Activated naive CD4-positive, alpha-beta T cell treated with anti-CD3 and anti-CD28 coated beads for 36 hours (primary cell): Measurements from ENCODE around the gene ATG9B. TPM values are rescaled to one million over a fixed set of nuclear protein-coding genes. Genes with fewer than 3 reads are reported as not detected.

Experiments used
- CTCF ChIA-PET: fragments of 350-600 bp; sonication (Branson Sonifier 250); formaldehyde crosslinking; loops from one replicate; lab custom pipeline; 2021; ENCODE audit warnings: antibody characterized with exemption; lab: Charles Lee
- DNase-seq: peaks from one replicate; pipeline ENCODE4 v3.0.0-alpha.2; 2020
- H3K27ac Mint-ChIP-seq: one replicate; pipeline ENCODE4 v1.8.0; 2021; ENCODE audit warnings: mild to moderate bottlenecking, mixed read lengths
- H3K27me3 Mint-ChIP-seq: one replicate; pipeline ENCODE4 v1.8.0; 2021; ENCODE audit warnings: low read depth, mixed read lengths
- H3K36me3 Mint-ChIP-seq: one replicate; pipeline ENCODE4 v1.8.0; 2021; ENCODE audit warnings: low read depth, mixed read lengths
- H3K4me1 Mint-ChIP-seq: one replicate; pipeline ENCODE4 v1.8.0; 2021; ENCODE audit warnings: low read depth, mixed read lengths
- H3K4me3 Mint-ChIP-seq: one replicate; pipeline ENCODE4 v1.8.0; 2021; ENCODE audit warnings: mild to moderate bottlenecking, moderate library complexity, mixed read lengths
- H3K9me3 Mint-ChIP-seq: one replicate; pipeline ENCODE4 v1.8.0; 2021; ENCODE audit warnings: mixed read lengths
- intact Hi-C: fragments of 100-400 bp; cut with micrococcal nuclease; formaldehyde crosslinking; loops from one replicate; pipeline ENCODE4 v1.15.1; 2023
- total RNA-seq, 2 experiments: library from RNA; stranded (reverse); gene quantifications; one replicate each; pipeline ENCODE4 v1.2.3, GENCODE V29; 2021

ATG9B gene, protein sequence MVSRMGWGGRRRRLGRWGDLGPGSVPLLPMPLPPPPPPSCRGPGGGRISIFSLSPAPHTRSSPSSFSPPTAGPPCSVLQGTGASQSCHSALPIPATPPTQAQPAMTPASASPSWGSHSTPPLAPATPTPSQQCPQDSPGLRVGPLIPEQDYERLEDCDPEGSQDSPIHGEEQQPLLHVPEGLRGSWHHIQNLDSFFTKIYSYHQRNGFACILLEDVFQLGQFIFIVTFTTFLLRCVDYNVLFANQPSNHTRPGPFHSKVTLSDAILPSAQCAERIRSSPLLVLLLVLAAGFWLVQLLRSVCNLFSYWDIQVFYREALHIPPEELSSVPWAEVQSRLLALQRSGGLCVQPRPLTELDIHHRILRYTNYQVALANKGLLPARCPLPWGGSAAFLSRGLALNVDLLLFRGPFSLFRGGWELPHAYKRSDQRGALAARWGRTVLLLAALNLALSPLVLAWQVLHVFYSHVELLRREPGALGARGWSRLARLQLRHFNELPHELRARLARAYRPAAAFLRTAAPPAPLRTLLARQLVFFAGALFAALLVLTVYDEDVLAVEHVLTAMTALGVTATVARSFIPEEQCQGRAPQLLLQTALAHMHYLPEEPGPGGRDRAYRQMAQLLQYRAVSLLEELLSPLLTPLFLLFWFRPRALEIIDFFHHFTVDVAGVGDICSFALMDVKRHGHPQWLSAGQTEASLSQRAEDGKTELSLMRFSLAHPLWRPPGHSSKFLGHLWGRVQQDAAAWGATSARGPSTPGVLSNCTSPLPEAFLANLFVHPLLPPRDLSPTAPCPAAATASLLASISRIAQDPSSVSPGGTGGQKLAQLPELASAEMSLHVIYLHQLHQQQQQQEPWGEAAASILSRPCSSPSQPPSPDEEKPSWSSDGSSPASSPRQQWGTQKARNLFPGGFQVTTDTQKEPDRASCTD
- 1 to 10 TPM; 2.8 to 4.0 TPM for total RNA-seq

DNA sequence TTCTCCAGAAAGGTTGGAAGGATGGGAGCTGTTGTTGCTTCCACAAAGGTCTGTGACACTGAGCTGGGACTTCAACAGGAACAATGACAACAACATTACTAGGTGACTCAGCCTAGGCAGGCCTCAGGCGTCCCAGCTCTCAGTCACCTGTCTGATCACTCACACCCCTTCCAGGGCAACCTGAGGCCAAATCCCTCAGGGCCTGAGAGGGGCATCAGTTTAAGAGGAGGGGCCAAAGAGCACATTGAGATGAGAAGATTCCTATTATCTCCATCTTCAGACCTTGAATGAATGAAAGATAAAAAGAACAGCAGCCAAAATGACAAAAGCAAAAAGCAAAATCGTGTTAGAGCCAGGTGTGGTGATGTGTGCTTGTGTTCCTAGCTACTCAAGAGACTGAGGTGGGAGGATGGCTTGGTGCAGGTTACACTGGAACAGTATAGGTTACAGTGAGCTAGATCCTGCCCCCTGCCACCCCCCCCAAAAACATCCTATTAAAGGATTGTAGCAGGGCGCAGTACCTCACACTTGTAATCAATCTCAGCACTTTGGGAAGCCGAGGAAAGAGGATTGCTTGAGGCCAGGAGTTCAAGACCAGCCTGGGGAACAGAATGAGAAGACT lies at the start of gene ATG9B:
Gene ATG9B (minus strand): TSS at position 60 of the 622 bp plus-strand sequence. CDS start 71 bp downstream, outside the sequence.
- Mint-ChIP-seq H3K9me3 (no peaks in the 10 kb centered on the region), H3K27ac (no peak within 1 kb of the TSS), H3K27me3 (peaks cover under 1% of the 10 kb centered on the region), H3K4me3 (no peak within 1 kb of the TSS), H3K36me3 (peaks cover 2% of the 10 kb centered on the region), H3K4me1 (peaks cover 16% of the 10 kb centered on the region)
- no peak for DNase-seq
- CTCF ChIA-PET = interaction anchor here (0.9 kb wide), 1 partner anchor 16 kb away, joined by 3 read pairs; no protein-coding TSS in a partner anchor
- intact Hi-C loops = no loop called here

DNA sequence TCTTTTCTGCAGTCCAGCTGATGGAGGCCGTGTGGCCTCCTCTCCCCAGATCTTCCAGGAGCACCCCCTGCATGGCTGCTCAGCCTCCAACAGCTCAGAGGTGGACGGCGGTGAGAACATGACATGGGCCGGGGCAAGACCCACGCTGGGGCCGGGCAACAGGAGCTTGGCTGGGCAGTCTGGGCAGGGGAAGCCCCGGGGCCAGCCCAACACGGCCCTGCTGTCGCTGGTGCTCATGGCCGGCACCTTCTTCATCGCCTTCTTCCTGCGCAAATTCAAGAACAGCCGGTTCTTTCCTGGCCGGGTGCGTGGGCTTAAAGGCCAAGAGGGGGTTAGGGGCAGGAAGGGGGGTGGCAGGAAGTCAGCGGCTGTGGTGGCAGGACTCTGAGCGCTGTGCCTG lies 49.7 kb upstream of the ATG9B start:
- H3K27ac Mint-ChIP-seq = no peak overlapping the region
- peaks cover 7% of the 10 kb centered on the region for H3K36me3 Mint-ChIP-seq
- peaks cover 8% of the 10 kb centered on the region for H3K4me1 Mint-ChIP-seq
- intact Hi-C loops = no loop called here
- no peaks in the 10 kb centered on the region for H3K9me3 Mint-ChIP-seq
- H3K27me3 Mint-ChIP-seq = no peaks in the 10 kb centered on the region
- no peak overlapping the region for H3K4me3 Mint-ChIP-seq
- DNase-seq = no peak
- CTCF ChIA-PET = interaction anchor here (2.2 kb wide), 1 partner anchor 14 kb away, joined by 9 read pairs; no protein-coding TSS in a partner anchor

DNA sequence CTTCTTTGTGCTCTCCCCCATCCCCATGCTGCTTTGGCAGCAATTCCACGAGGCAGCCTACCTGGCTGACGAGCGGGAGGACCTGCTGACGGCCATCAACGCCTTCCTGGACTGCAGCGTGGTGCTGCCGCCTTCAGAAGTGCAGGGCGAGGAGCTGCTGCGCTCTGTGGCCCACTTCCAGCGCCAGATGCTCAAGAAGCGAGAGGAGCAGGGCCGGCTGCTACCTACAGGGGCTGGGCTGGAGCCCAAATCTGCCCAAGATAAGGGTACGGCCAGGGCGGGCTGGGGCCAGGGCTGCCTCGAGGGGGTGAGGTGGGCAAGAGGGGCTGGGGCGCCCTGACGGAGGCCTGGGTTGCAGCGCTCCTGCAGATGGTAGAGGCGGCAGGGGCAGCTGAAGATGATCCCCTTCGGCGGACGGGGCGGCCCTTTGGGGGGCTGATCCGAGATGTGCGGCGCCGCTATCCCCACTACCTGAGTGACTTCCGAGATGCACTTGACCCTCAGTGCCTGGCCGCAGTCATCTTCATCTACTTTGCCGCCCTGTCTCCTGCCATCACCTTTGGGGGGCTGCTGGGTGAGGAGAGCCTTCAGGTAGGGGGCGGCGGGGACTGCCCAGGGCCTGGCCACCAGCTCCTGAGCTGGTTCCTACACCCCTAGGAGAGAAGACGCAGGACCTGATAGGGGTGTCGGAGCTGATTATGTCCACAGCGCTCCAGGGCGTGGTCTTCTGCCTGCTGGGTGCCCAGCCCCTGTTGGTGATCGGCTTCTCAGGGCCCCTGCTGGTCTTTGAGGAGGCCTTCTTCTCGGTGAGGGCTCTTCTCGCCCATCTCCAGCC lies 47.0 kb upstream of the ATG9B start:
- no peaks in the 10 kb centered on the region for H3K27me3 Mint-ChIP-seq
- H3K4me3 Mint-ChIP-seq = no peak overlapping the region
- no peaks in the 10 kb centered on the region for H3K4me1 Mint-ChIP-seq
- H3K36me3 Mint-ChIP-seq = peaks cover 9% of the 10 kb centered on the region
- no peak overlapping the region for H3K27ac Mint-ChIP-seq
- CTCF ChIA-PET = no interaction called here
- no peak for DNase-seq
- intact Hi-C loops = no loop called here
- H3K9me3 Mint-ChIP-seq = no peaks in the 10 kb centered on the region

DNA sequence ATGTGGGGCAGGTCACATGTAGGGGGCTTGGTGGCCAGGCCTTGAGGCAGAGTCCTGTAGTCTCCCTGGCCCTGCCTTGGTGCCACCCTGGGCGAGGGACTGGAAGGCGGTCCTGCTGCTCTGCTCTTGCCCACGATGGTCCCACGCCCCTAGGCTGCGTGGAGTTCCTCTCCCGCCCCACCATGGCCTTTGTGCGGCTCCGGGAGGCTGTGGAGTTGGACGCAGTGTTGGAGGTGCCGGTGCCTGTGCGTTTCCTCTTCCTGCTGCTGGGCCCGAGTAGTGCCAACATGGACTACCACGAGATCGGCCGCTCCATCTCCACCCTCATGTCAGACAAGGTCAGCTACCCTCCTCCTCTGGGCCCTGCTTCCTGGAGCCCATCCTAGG lies 46.3 kb upstream of the ATG9B start:
- no peaks in the 10 kb centered on the region for H3K27me3 Mint-ChIP-seq
- no peak overlapping the region for H3K27ac Mint-ChIP-seq
- intact Hi-C loops = no loop called here
- H3K36me3 Mint-ChIP-seq = peaks cover 9% of the 10 kb centered on the region
- CTCF ChIA-PET = no interaction called here
- no peaks in the 10 kb centered on the region for H3K9me3 Mint-ChIP-seq
- no peak overlapping the region for H3K4me3 Mint-ChIP-seq
- no peaks in the 10 kb centered on the region for H3K4me1 Mint-ChIP-seq
- no peak for DNase-seq

DNA sequence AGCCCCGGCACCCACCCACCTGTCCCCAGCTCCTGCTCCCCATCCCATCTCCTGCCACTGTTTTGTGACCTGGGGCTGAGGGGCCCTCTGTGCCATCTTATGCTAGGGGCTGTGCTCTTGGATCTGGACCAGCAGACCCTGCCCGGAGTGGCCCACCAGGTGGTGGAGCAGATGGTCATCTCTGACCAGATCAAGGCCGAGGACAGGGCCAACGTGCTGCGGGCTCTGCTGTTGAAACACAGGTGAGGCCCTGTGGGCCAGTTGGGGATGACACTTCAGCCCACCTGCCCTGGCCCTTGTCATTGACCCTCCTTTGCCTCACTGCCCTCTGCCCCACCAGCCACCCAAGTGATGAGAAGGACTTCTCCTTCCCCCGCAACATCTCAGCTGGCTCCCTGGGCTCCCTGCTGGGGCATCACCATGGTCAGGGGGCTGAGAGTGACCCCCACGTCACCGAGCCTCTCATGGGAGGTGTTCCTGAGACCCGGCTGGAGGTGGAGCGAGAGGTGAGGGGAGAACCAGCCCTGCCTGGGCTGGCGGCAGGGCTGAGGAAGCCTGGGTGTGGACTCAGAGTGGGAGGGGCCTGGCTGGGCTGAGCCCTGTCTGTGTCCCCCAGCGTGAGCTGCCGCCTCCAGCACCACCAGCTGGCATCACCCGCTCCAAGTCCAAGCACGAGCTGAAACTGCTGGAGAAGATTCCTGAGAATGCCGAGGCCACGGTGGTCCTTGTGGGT lies 45.7 kb upstream of the ATG9B start:
- Mint-ChIP-seq H3K27ac (no peak overlapping the region), H3K27me3 (no peaks in the 10 kb centered on the region), H3K4me3 (no peak overlapping the region), H3K36me3 (peaks cover 11% of the 10 kb centered on the region), H3K9me3 (no peaks in the 10 kb centered on the region), H3K4me1 (no peaks in the 10 kb centered on the region)
- intact Hi-C loops = no loop called here
- CTCF ChIA-PET = no interaction called here
- DNase-seq = no peak

DNA sequence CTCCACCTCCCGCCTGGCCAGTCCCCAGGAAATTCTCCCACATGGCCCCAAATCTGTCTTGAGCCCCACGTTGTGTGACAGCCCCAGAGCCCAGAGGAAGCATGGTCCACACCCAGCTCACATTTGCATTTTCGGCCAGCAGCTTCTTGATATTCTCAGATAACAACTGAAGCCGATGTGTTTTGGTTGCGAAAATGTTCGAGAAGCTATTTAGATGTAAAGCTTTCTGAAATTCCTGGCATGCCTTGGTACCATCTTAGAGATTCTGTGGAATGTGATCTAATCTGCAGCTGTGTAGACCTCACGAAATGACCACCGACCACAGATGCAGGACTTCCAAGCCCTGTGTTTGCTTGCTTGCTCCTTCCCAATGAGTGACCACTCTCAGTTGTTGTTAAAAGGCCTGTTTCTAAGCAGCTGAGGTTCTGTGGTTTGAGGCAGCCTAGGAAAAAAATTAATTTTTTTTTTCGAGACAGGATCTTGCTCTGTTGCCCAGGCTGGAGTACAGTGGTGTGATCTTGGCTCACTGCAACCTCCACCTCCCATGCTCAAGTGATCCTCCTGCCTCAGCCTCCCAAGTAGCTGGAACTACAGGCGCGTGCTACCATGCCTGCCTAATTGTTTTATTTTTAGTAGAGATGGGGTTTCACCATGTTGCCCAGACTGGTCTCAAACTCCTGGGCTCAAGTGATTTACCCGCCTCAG lies 43.9 kb upstream of the ATG9B start:
- intact Hi-C loops = no loop called here
- Mint-ChIP-seq H3K36me3 (peaks cover 9% of the 10 kb centered on the region), H3K4me3 (no peak overlapping the region), H3K27me3 (no peaks in the 10 kb centered on the region), H3K4me1 (no peaks in the 10 kb centered on the region), H3K9me3 (no peaks in the 10 kb centered on the region), H3K27ac (no peak overlapping the region)
- no peak for DNase-seq
- CTCF ChIA-PET = interaction anchor here (0.6 to 1.6 kb wide), 2 partner anchors 26 to 995 kb away, joined by 3 read pairs; no protein-coding TSS in a partner anchor

DNA sequence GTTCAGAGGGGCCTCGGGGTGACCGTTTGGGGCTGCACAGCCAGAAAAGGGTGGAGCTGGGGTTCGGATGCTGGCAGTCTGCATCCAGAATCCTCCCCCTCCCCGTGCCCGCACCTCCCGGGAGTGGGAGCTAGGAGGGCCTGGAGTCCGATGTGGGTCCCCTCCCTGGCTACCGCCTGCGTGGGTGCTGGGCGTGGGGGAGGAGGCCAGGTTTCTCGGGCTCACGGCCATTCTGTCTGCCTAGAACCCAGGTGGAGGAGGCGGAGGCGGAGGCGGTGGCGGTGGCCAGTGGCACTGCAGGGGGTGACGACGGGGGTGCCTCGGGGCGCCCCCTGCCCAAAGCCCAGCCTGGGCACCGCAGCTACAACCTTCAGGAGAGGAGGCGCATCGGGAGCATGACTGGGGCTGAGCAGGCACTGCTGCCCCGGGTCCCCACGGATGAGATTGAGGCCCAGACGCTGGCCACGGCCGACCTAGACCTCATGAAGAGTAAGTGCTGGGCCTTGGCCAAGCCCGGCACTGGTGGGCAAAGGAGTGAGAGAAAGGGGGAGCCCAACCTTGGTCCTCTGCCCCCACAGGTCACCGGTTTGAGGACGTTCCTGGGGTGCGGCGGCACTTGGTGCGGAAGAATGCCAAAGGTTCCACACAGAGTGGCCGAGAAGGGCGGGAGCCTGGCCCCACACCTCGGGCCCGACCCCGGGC lies 42.1 kb upstream of the ATG9B start:
- no peak for DNase-seq
- no peaks in the 10 kb centered on the region for H3K27me3 Mint-ChIP-seq
- H3K4me1 Mint-ChIP-seq = peaks cover 3% of the 10 kb centered on the region
- no peak overlapping the region for H3K4me3 Mint-ChIP-seq
- H3K27ac Mint-ChIP-seq = no peak overlapping the region
- H3K9me3 Mint-ChIP-seq = no peaks in the 10 kb centered on the region
- peaks cover 9% of the 10 kb centered on the region for H3K36me3 Mint-ChIP-seq
- CTCF ChIA-PET = interaction anchor here (1.6 kb wide), 1 partner anchor 28 kb away, joined by 3 read pairs; no protein-coding TSS in a partner anchor
- intact Hi-C loops = no loop called here

DNA sequence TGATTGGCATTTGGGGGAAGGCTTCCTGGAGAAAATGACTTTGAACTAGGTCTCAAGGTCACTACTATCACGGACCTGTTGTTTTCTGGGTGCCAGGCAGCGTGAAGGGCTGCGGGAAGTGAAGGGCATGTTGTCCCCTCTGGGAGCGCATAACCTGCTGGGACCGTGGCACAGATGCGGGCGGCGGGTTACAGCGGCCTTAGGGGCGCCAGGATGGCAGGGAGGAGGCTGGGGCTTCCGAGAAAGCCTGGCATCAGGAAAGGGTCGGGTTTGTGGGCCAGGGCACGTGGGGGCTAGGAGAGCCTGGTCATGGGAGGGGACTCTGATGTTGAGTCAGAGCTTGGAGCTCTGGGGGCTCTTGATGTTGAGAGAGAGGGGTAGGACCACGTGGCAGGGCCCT lies 41.2 kb upstream of the ATG9B start:
- no peak for DNase-seq
- intact Hi-C loops = no loop called here
- Mint-ChIP-seq H3K27ac (no peak overlapping the region), H3K4me3 (no peak overlapping the region), H3K27me3 (no peaks in the 10 kb centered on the region), H3K9me3 (no peaks in the 10 kb centered on the region), H3K4me1 (peaks cover 11% of the 10 kb centered on the region), H3K36me3 (peaks cover 6% of the 10 kb centered on the region)
- CTCF ChIA-PET = no interaction called here

DNA sequence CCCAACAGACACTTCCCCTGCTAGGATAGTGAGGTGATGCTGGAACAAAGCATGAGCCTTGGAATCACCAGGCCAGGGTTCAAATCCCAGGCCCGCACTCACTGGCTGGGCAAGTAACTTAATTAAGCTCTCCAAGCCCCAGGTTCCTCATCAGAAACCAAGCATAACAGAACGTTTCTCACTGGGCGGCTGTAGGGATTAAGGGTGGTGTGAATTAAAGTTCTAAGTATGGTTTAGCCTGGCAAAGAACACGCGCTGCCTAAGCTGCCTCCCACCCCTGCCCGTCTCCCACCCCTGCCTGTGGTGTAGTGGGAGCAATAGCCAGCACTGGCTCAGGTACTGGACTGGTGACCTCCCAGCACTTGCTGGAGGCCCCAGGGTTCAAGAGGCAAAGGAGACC lies 40.7 kb upstream of the ATG9B start:
- no peaks in the 10 kb centered on the region for H3K27me3 Mint-ChIP-seq
- CTCF ChIA-PET = no interaction called here
- intact Hi-C loops = no loop called here
- H3K4me3 Mint-ChIP-seq = no peak overlapping the region
- H3K27ac Mint-ChIP-seq = no peak overlapping the region
- no peaks in the 10 kb centered on the region for H3K9me3 Mint-ChIP-seq
- H3K36me3 Mint-ChIP-seq = peaks cover 6% of the 10 kb centered on the region
- peaks cover 16% of the 10 kb centered on the region for H3K4me1 Mint-ChIP-seq
- DNase-seq = no peak

DNA sequence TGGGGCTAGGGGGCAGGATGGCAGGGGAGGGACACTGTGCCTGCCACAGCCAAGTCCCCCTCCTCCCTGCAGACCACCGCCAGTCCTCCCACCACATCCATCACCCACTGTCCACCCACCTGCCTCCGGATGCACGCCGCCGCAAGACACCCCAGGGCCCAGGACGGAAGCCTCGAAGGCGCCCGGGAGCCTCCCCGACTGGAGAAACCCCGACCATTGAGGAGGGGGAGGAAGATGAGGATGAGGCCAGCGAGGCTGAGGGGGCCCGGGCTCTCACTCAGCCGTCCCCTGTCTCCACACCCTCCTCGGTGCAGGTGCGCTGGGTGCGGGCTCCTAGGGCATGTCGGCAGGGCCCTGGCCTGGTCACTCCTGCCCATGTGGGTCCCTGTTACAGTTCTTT lies 40.2 kb upstream of the ATG9B start:
- no peak overlapping the region for H3K4me3 Mint-ChIP-seq
- CTCF ChIA-PET = no interaction called here
- DNase-seq = no peak
- H3K4me1 Mint-ChIP-seq = peaks cover 16% of the 10 kb centered on the region
- H3K9me3 Mint-ChIP-seq = no peaks in the 10 kb centered on the region
- intact Hi-C loops = no loop called here
- no peaks in the 10 kb centered on the region for H3K27me3 Mint-ChIP-seq
- H3K36me3 Mint-ChIP-seq = peaks cover 6% of the 10 kb centered on the region
- no peak overlapping the region for H3K27ac Mint-ChIP-seq
